Ascending aorta (tissue), 2 donors: ENCODE measurements around the gene USP43. TPM values are rescaled to one million over a fixed set of nuclear protein-coding genes. Genes with fewer than 3 reads are reported as not detected.

Source experiments
- DNase-seq, 2 donors: peaks; one replicate each; pipeline ENCODE4 v3.0.0-alpha.2; 2019; ENCODE audit warnings: low spot score in 2 of 2
- H3K27ac ChIP-seq, 2 donors: fragments of 200-600 bp; sonication (generic); one replicate each; pipeline ENCODE4 v1.5.1; 2016 to 2017; ENCODE audit warnings: mild to moderate bottlenecking in 1 of 2
- H3K27me3 ChIP-seq: fragments of 200-600 bp; sonication (generic); one replicate; pipeline ENCODE4 v1.5.1; 2017
- H3K36me3 ChIP-seq, 2 donors: fragments of 200-600 bp; sonication (generic); one replicate each; pipeline ENCODE4 v1.5.1; 2016
- H3K4me1 ChIP-seq, 2 donors: fragments of 200-600 bp; sonication (generic); one replicate each; pipeline ENCODE4 v1.5.1; 2016 to 2017; ENCODE audit warnings: mild to moderate bottlenecking in 1 of 2
- H3K4me3 ChIP-seq, 2 donors: fragments of 200-600 bp; sonication (generic); one replicate each; pipeline ENCODE4 v1.5.1; 2016 to 2017; ENCODE audit warnings: mild to moderate bottlenecking in 1 of 2
- H3K9me3 ChIP-seq, 2 donors: fragments of 200-600 bp; sonication (generic); one replicate each; pipeline ENCODE4 v1.5.1; 2016
- intact Hi-C: fragments of 100-400 bp; cut with DNase I; formaldehyde crosslinking; loops from one replicate; pipeline ENCODE4 v1.15.1; 2023
- total RNA-seq: library from RNA; depleted of rRNA; stranded (reverse); fragments of >200 nt; gene quantifications from one replicate; pipeline ENCODE4 v1.1.0, GENCODE V29; 2016
- TF ChIP-seq, protein P1 (sequence below), 3 experiments: fragments of 200-600 bp in 2 of 3; fragments of 450-650 bp in 1 of 3; sonication (generic) in 2 of 3; IDR thresholded peaks; one replicate each; pipeline ENCODE4 v1.5.1; 2016 to 2019; ENCODE audit warnings: antibody characterized with exemption in 3 of 3, mild to moderate bottlenecking in 1 of 3, moderate library complexity in 1 of 3

The USP43 gene
- total RNA-seq, 1 donor from 2014 or later = not detected

- H3K27me3 ChIP-seq = no peaks in the 10 kb centered on the region
- H3K36me3 ChIP-seq = no peaks in the 10 kb centered on the region
- DNase-seq = no peak
- no peaks in the 10 kb centered on the region for H3K4me1 ChIP-seq
- H3K4me3 ChIP-seq = no peak overlapping the region
- intact Hi-C loops = no loop called here
- TF ChIP-seq, protein P1, sequence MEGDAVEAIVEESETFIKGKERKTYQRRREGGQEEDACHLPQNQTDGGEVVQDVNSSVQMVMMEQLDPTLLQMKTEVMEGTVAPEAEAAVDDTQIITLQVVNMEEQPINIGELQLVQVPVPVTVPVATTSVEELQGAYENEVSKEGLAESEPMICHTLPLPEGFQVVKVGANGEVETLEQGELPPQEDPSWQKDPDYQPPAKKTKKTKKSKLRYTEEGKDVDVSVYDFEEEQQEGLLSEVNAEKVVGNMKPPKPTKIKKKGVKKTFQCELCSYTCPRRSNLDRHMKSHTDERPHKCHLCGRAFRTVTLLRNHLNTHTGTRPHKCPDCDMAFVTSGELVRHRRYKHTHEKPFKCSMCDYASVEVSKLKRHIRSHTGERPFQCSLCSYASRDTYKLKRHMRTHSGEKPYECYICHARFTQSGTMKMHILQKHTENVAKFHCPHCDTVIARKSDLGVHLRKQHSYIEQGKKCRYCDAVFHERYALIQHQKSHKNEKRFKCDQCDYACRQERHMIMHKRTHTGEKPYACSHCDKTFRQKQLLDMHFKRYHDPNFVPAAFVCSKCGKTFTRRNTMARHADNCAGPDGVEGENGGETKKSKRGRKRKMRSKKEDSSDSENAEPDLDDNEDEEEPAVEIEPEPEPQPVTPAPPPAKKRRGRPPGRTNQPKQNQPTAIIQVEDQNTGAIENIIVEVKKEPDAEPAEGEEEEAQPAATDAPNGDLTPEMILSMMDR (IDR thresholded peaks at IDR 0.05) = no peak
- no peak overlapping the region for H3K27ac ChIP-seq
- H3K9me3 ChIP-seq = no peaks in the 10 kb centered on the region
These were observed 118.3 kb downstream of the USP43 start for GRCh38 chr17:9763643-9764042.

GRCh38 chr17:9765322-9765721 lies 120.0 kb downstream of the USP43 start:
- intact Hi-C loops = no loop called here

GRCh38 chr17:9766970-9767369 lies 121.7 kb downstream of the USP43 start:
- intact Hi-C loops = no loop called here
- no peaks in the 10 kb centered on the region for H3K4me1 ChIP-seq
- no peaks in the 10 kb centered on the region for H3K27me3 ChIP-seq
- no peak for DNase-seq
- H3K36me3 ChIP-seq = no peaks in the 10 kb centered on the region
- no peak overlapping the region for H3K4me3 ChIP-seq
- TF ChIP-seq, protein P1 (IDR thresholded peaks at IDR 0.05) = no peak
- H3K9me3 ChIP-seq = no peaks in the 10 kb centered on the region
- H3K27ac ChIP-seq = no peak overlapping the region

More at GRCh38 chr17:9765322-9765721, 120.0 kb downstream of the USP43 start:
- Histone ChIP-seq H3K4me1 (no peaks in the 10 kb centered on the region), H3K27ac (no peak overlapping the region), H3K27me3 (no peaks in the 10 kb centered on the region), H3K4me3 (no peak overlapping the region), H3K36me3 (no peaks in the 10 kb centered on the region), H3K9me3 (no peaks in the 10 kb centered on the region)
- TF ChIP-seq, protein P1 (IDR thresholded peaks at IDR 0.05) = no peak
- no peak for DNase-seq

DNA sequence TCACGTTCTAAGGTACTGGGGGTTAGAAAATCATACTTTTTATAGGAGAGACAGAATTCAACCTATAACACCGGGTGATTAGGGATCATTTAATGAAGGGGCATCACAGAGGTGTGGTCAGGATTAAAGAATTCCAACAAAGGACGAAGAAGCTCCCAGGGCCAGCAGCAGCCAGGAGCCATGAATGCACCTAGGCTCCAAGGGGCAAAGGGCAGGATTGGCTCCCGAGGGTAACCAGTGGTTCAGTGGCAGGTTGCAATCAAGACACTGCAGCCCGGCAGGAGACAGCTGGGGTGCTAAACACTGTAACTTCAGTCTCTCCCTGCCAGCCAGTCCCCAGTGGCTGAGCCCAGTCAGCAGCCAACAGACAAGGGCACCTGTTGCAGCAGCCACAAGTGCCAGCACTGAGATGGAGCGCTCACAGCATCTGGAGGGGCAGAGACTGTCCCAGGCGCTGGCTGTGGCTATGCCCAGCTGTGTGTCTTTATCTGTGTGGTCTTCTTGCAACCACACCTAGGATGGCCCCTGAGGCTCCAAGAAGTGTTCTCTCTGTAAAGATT lies 122.2 kb downstream of the USP43 start:
- H3K9me3 ChIP-seq = no peaks in the 10 kb centered on the region
- H3K27ac ChIP-seq = no peak overlapping the region
- no peak overlapping the region for H3K4me3 ChIP-seq
- no peaks in the 10 kb centered on the region for H3K36me3 ChIP-seq
- intact Hi-C loops = no loop called here
- no peak for DNase-seq
- no peaks in the 10 kb centered on the region for H3K27me3 ChIP-seq
- H3K4me1 ChIP-seq = no peaks in the 10 kb centered on the region
- TF ChIP-seq, protein P1 (IDR thresholded peaks at IDR 0.05) = no peak

DNA sequence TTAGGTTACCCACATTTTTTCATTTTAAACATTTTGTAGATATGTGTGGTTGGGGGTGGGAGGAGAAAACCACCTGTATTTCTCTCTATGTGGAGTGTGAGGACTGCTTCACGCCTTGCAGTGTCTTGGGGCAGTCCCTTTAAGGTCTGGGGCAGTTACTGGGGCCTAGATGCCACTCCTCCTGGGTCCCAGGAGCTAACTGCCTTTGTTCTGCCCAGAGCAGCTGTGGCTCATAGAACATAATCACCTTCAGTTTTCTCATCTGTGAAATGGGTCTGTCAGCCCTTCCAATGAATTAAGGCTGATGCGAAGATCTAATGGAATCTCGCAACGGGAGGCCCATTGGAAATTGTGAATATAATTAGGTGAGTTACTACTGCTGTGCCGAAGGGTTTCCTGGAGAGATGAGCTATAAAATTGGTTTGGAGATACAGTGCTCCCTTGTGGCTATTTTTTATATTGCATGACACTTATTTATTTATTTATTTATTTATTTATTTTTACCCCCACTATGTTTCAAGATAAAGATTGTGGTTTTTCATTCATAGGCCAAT lies 123.1 kb downstream of the USP43 start:
- TF ChIP-seq, protein P1 (IDR thresholded peaks at IDR 0.05) = peak in 2 of 3 experiments; percentile 29 to 54

More for the DNA sequence above, 123.1 kb downstream of the USP43 start:
- H3K27me3 ChIP-seq = no peaks in the 10 kb centered on the region
- intact Hi-C loops = no loop called here
- H3K27ac ChIP-seq = no peak overlapping the region
- H3K4me1 ChIP-seq = no peaks in the 10 kb centered on the region
- no peaks in the 10 kb centered on the region for H3K9me3 ChIP-seq
- H3K4me3 ChIP-seq = no peak overlapping the region
- no peak for DNase-seq
- no peaks in the 10 kb centered on the region for H3K36me3 ChIP-seq
